Measurements from ENCODE around the gene EIF3A.

- TF ChIP-seq, protein P1, sequence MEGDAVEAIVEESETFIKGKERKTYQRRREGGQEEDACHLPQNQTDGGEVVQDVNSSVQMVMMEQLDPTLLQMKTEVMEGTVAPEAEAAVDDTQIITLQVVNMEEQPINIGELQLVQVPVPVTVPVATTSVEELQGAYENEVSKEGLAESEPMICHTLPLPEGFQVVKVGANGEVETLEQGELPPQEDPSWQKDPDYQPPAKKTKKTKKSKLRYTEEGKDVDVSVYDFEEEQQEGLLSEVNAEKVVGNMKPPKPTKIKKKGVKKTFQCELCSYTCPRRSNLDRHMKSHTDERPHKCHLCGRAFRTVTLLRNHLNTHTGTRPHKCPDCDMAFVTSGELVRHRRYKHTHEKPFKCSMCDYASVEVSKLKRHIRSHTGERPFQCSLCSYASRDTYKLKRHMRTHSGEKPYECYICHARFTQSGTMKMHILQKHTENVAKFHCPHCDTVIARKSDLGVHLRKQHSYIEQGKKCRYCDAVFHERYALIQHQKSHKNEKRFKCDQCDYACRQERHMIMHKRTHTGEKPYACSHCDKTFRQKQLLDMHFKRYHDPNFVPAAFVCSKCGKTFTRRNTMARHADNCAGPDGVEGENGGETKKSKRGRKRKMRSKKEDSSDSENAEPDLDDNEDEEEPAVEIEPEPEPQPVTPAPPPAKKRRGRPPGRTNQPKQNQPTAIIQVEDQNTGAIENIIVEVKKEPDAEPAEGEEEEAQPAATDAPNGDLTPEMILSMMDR (IDR thresholded peaks at IDR 0.05; ENCODE audit: low read depth, low read length, missing input control) = no peak
- no peak for TF ChIP-seq RAD21 (IDR thresholded peaks at IDR 0.05)
- TF ChIP-seq GABPA (IDR thresholded peaks at IDR 0.05 in 1 of 2, conservative IDR thresholded peaks at IDR 0.05 in 1 of 2) = no peak
- TF ChIP-seq FOXA2 (IDR thresholded peaks at IDR 0.05) = no peak
Observed at GRCh38 chr10:119055472-119055871, 25.1 kb downstream of the EIF3A start.

Data from liver (tissue), 3 donors.